ENCODE measurements around the gene OPCML. TPM values are rescaled to one million over a fixed set of nuclear protein-coding genes. Genes with fewer than 3 reads are reported as not detected.

Gene OPCML
- total RNA-seq, 2 donors from 2014 or later, result under 0.01 TPM; not detected in 1

- TF ChIP-seq, protein P1, sequence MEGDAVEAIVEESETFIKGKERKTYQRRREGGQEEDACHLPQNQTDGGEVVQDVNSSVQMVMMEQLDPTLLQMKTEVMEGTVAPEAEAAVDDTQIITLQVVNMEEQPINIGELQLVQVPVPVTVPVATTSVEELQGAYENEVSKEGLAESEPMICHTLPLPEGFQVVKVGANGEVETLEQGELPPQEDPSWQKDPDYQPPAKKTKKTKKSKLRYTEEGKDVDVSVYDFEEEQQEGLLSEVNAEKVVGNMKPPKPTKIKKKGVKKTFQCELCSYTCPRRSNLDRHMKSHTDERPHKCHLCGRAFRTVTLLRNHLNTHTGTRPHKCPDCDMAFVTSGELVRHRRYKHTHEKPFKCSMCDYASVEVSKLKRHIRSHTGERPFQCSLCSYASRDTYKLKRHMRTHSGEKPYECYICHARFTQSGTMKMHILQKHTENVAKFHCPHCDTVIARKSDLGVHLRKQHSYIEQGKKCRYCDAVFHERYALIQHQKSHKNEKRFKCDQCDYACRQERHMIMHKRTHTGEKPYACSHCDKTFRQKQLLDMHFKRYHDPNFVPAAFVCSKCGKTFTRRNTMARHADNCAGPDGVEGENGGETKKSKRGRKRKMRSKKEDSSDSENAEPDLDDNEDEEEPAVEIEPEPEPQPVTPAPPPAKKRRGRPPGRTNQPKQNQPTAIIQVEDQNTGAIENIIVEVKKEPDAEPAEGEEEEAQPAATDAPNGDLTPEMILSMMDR (IDR thresholded peaks at IDR 0.05), result no peak
- no peak for TF ChIP-seq POLR2A (IDR thresholded peaks at IDR 0.05)
- Histone ChIP-seq H3K36me3 (replicated peaks in 1 of 2; ENCODE audit: insufficient read depth in 1 of 2, low read depth in 2 of 2) (no peaks in the 10 kb centered on the region), H3K9me3 (no peaks in the 10 kb centered on the region), H3K27ac (no peak overlapping the region), H3K4me3 (no peak overlapping the region), H3K27me3 (no peaks in the 10 kb centered on the region), H3K4me1 (no peaks in the 10 kb centered on the region)
- DNase-seq, result no peak
- intact Hi-C loops (cut with DNase I), result no loop called here
- WGBS, 2 donors, result 55 to 57% methylated on average over 21 of the region's 21 CpGs
- ATAC-seq, result no peak
Measured at GRCh38 chr11:132960273-132961078, 571.8 kb downstream of the OPCML start.

DNA sequence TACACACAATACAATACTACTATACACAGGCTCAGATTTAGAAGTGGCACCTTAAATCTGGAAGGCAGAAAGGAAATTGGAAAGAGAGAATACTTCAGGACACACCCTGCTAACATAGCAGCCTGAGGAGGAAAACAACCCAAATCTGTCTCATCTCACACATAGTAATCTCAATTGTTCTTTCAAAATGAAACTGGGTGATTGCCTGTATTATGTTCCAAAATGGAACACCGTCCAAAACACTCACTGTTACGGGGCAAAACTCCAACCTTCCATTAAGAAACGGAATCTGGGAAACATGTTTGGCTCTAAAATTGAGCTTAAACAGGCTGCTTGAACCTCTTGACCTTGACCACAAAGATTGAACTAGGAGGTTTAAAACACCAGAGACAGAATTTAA, 572.6 kb downstream of the OPCML start:
- no peak for TF ChIP-seq POLR2A (IDR thresholded peaks at IDR 0.05)
- TF ChIP-seq, protein P1 (IDR thresholded peaks at IDR 0.05), result no peak
- ATAC-seq, result no peak

DNA sequence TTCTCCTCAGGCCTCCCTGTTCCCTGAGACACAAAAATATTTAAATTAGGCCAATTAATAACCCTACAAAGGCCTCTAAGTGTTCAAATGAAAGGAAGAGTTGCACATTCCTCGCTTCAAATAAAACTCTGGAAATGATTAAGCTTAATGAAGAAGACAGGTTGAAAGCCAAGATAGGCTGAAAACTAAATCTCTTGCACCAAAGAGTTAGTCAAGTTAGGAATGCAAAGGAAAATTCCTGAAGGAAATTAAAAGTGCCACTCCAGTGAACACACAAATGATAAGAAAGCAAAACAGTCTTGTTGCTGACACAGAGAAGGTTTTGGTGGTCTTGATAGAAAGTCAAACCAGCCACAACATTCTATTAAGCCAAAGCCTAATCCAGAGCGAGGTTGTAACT, 574.4 kb downstream of the OPCML start:
- Histone ChIP-seq H3K36me3 (replicated peaks in 1 of 2; ENCODE audit: insufficient read depth in 1 of 2, low read depth in 2 of 2) (no peaks in the 10 kb centered on the region), H3K9me3 (no peaks in the 10 kb centered on the region), H3K27ac (no peak overlapping the region), H3K4me1 (no peaks in the 10 kb centered on the region), H3K4me3 (no peak overlapping the region), H3K27me3 (no peaks in the 10 kb centered on the region)
- DNase-seq, result no peak
- WGBS, 2 donors, result 32 to 58% methylated on average over 2 of the region's 2 CpGs
- TF ChIP-seq, protein P1 (IDR thresholded peaks at IDR 0.05), result no peak
- TF ChIP-seq POLR2A (IDR thresholded peaks at IDR 0.05), result no peak
- intact Hi-C loops (cut with DNase I), result no loop called here
- ATAC-seq, result no peak

More for the DNA sequence above, 572.6 kb downstream of the OPCML start:
- WGBS, 2 donors, result 47 to 58% methylated on average over 3 of the region's 3 CpGs
- Histone ChIP-seq H3K36me3 (replicated peaks in 1 of 2; ENCODE audit: insufficient read depth in 1 of 2, low read depth in 2 of 2) (no peaks in the 10 kb centered on the region), H3K27ac (no peak overlapping the region), H3K9me3 (no peaks in the 10 kb centered on the region), H3K4me1 (no peaks in the 10 kb centered on the region), H3K27me3 (no peaks in the 10 kb centered on the region), H3K4me3 (no peak overlapping the region)
- intact Hi-C loops (cut with DNase I), result no loop called here
- no peak for DNase-seq

DNA sequence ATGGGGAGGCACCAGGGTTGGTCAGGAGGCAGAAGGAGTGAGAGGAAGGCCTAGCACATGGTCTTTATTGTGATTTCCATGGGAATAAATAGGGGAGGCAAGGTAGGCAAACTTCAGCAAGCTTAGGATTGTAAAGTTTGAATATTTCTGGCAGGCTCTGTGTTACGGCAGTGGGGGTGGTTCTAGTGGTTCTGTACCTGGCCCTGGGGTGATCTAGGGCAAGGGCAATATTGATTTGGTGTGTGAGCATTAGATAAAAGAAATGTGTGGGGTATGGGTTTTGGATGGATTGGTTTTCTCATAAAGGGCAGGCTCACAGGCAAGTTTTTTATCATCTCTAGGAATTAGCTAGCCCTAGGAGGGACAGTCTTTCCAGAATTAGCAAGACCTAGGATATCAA, 584.0 kb downstream of the OPCML start:
- H3K4me3 ChIP-seq, result no peak overlapping the region
- no peak for TF ChIP-seq POLR2A (IDR thresholded peaks at IDR 0.05)
- TF ChIP-seq, protein P1 (IDR thresholded peaks at IDR 0.05), result no peak
- H3K27me3 ChIP-seq, result no peaks in the 10 kb centered on the region
- ATAC-seq, result no peak
- DNase-seq, result no peak
- H3K36me3 ChIP-seq (replicated peaks in 1 of 2; ENCODE audit: insufficient read depth in 1 of 2, low read depth in 2 of 2), result no peaks in the 10 kb centered on the region
- H3K9me3 ChIP-seq, result no peaks in the 10 kb centered on the region
- H3K4me1 ChIP-seq, result no peaks in the 10 kb centered on the region
- WGBS, 2 donors, result 81 to 89% methylated on average over 1 of the region's 1 CpG
- intact Hi-C loops (cut with DNase I), result no loop called here
- no peak overlapping the region for H3K27ac ChIP-seq

GRCh38 chr11:132944569-132944944, 587.7 kb downstream of the OPCML start:
- Histone ChIP-seq H3K9me3 (no peaks in the 10 kb centered on the region), H3K27ac (no peak overlapping the region), H3K36me3 (replicated peaks in 1 of 2; ENCODE audit: insufficient read depth in 1 of 2, low read depth in 2 of 2) (no peaks in the 10 kb centered on the region), H3K4me1 (no peaks in the 10 kb centered on the region), H3K27me3 (no peaks in the 10 kb centered on the region), H3K4me3 (no peak overlapping the region)
- ATAC-seq, result no peak
- 47 to 49% methylated on average over 9 of the region's 9 CpGs for WGBS, 2 donors
- TF ChIP-seq, protein P1 (IDR thresholded peaks at IDR 0.05), result no peak
- TF ChIP-seq POLR2A (IDR thresholded peaks at IDR 0.05), result no peak
- no peak for DNase-seq
- intact Hi-C loops (cut with DNase I), result no loop called here
